ENCODE results near the gene TMC1.
A peak's percentile ranks its signal among the peaks of the same experiment; 100 is the strongest.

Gene TMC1

GRCh38 chr9:72524820-72525540, 3.6 kb downstream of the TMC1 start:
- peak; percentile 93 for DNase-seq (ENCODE audit: low read depth)
- in situ Hi-C loops (cut with HindIII; ENCODE audit: low sequenced_read_pairs): no loop called here
- no peak overlapping the region for H3K4me3 ChIP-seq (ENCODE audit: low read depth, low read length)
- TF ChIP-seq CTCF (IDR thresholded peaks at IDR 0.05; ENCODE audit: low read depth, low read length, missing control alignments): no peak

GRCh38 chr9:72526901-72527800, 5.7 kb downstream of the TMC1 start:
- DNase-seq (ENCODE audit: low read depth): peak; percentile 88
- TF ChIP-seq CTCF (IDR thresholded peaks at IDR 0.05; ENCODE audit: low read depth, low read length, missing control alignments): no peak
- H3K4me3 ChIP-seq (ENCODE audit: low read depth, low read length): peak overlapping the region; percentile 2
- in situ Hi-C loops (cut with HindIII; ENCODE audit: low sequenced_read_pairs): no loop called here

- in situ Hi-C loops (cut with HindIII; ENCODE audit: low sequenced_read_pairs): no loop called here
- no peak for DNase-seq (ENCODE audit: low read depth)
- H3K4me3 ChIP-seq (ENCODE audit: low read depth, low read length): peak overlapping the region; percentile 2
- TF ChIP-seq CTCF (IDR thresholded peaks at IDR 0.05; ENCODE audit: low read depth, low read length, missing control alignments): no peak
Measured at GRCh38 chr9:72527801-72528195, 6.4 kb downstream of the TMC1 start.

- TF ChIP-seq CTCF (IDR thresholded peaks at IDR 0.05; ENCODE audit: low read depth, low read length, missing control alignments): no peak
- in situ Hi-C loops (cut with HindIII; ENCODE audit: low sequenced_read_pairs): no loop called here
- no peak overlapping the region for H3K4me3 ChIP-seq (ENCODE audit: low read depth, low read length)
- DNase-seq (ENCODE audit: low read depth): no peak
Measured at GRCh38 chr9:72529531-72529930, 8.1 kb downstream of the TMC1 start.

GRCh38 chr9:72533322-72533721, 11.9 kb downstream of the TMC1 start:
- no peak for DNase-seq (ENCODE audit: low read depth)
- in situ Hi-C loops (cut with HindIII; ENCODE audit: low sequenced_read_pairs): no loop called here
- no peak for TF ChIP-seq CTCF (IDR thresholded peaks at IDR 0.05; ENCODE audit: low read depth, low read length, missing control alignments)
- H3K4me3 ChIP-seq (ENCODE audit: low read depth, low read length): no peak overlapping the region

GRCh38 chr9:72534931-72535330, 13.5 kb downstream of the TMC1 start:
- TF ChIP-seq CTCF (IDR thresholded peaks at IDR 0.05; ENCODE audit: low read depth, low read length, missing control alignments): no peak
- in situ Hi-C loops (cut with HindIII; ENCODE audit: low sequenced_read_pairs): no loop called here
- no peak overlapping the region for H3K4me3 ChIP-seq (ENCODE audit: low read depth, low read length)
- DNase-seq (ENCODE audit: low read depth): no peak
